Astrocyte (in vitro differentiated cells and primary cell): ENCODE data around the gene KCNN2.

Experiments
- CTCF ChIP-seq: IDR thresholded peaks from 2 replicates; pipeline ENCODE4 v1.5.1; 2011; ENCODE audit warnings: low read depth, mild to moderate bottlenecking, inconsistent platforms, low read length, moderate library complexity; ENCODE audit not compliant: insufficient read depth
- EZH2 ChIP-seq: IDR thresholded peaks from 2 replicates; pipeline ENCODE4 v1.6.1; 2012; ENCODE audit warnings: mild to moderate bottlenecking, low read length, inconsistent platforms; ENCODE audit not compliant: insufficient read depth

DNA sequence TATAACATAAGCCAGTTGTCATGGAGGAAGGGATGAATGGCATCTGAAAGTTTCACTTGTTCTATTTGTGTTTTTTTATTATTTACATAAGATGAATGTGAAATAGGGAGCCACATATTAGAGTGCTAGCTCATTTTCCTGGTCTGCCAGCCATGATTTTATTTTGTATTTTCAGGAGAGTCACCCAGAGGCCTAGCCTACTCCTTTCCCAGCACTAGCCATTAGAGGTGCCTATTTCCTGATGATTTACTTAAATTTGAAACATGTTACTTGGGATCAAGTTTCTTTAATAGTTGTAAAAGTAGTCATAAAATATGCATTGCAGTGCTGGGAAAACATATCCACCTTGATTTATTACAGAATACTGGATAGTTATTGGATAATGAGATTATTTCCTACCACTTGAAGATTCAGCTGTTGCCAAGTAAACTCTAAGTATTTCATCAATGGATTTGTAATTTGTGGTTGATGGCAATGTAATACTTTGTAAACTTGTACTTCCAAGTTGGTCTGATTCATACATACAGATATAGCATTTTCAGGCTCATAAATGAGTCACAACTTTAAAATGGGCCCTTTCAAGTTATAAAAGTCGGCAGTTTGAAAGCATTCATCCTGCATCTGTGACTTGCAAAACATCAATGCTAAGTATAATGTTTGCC is 50.8 kb downstream of the KCNN2 start:
- TF ChIP-seq EZH2: no peak
- TF ChIP-seq CTCF: no peak
